GM21360 (cell line): ENCODE data around the gene ALOX5AP.
A peak's percentile ranks its signal among the peaks of the same experiment; 100 is the strongest.

Experiments
- ATAC-seq: cut with Tn5 transposase; IDR thresholded peaks from one replicate; pipeline ENCODE4 v1.9.1; 2021; ENCODE audit warnings: mild to moderate bottlenecking, moderate library complexity; ENCODE audit not compliant: unreplicated experiment

The ALOX5AP gene

DNA sequence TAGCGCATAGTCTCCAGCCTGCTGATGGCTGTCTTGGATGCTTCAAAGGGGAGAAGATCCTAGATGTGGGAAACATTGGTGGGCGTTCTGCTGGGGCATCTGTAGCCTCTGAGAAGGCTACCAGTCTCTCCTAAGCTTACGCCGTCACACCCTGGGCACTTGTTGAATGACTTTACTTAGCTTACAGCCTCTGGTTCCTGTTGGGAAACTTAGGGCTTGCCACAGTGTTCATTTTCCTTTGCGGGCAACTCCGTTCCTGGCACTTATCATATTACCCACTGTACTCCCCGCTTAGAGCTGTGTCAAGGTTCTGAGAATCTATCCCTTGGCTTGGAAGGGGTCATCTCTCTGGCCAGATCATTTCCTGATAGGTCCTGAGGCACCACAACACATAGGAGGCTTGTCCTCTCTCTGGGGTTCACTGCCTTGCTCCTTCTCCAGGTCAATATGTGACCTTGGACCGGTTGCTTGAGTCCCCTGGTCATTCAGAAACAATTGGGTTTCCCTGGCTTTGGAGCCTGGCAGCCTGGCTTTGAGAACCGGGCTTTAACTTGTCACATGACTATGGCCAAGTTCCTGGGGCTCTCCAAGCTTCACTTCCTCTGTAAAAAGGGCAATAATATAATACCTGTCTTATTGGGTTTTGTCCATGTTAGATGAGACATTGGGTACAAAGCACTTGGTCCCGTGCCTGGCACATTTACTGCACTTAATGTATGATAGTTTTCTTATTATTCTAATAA, 20.5 kb upstream of the ALOX5AP start:
- ATAC-seq, result no peak

DNA sequence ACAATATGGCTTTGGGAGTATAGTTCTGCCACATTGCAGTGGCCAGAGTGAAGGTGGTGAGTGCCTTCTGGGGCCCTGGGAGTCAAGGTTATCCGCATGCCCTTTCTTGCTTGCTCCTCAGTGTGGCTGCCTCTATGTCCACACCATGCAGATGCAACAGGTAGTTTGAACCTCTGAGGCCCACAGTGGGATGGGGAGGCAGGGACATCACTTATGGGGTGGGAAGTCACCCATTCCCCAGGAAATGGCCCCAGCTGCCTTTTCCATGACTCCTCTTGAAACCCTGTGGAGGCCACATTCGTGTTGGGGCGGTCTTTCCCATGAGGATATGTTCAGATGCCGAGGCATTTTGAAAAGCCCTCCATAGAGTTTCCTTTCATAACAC, 20.0 kb upstream of the ALOX5AP start:
- ATAC-seq, result no peak

DNA sequence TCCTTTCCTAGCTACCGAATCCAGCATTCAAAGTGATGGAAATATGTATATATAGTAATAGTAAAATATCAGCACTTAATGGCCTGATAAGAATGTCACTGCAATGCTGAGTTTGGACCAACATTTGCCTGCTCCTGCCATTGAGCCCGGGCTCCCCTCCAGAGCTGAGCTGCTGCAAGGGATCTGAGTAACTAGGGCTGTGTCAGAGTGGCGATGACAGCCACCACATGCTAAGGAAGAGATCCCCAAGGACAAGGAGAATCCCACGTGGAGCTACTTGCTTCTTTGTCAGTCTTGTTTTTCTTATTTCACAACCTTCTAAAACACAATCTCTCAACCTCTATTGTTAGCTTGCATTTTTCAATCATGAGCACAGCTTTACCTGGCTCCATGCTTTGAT, 19.5 kb upstream of the ALOX5AP start:
- no peak for ATAC-seq

DNA sequence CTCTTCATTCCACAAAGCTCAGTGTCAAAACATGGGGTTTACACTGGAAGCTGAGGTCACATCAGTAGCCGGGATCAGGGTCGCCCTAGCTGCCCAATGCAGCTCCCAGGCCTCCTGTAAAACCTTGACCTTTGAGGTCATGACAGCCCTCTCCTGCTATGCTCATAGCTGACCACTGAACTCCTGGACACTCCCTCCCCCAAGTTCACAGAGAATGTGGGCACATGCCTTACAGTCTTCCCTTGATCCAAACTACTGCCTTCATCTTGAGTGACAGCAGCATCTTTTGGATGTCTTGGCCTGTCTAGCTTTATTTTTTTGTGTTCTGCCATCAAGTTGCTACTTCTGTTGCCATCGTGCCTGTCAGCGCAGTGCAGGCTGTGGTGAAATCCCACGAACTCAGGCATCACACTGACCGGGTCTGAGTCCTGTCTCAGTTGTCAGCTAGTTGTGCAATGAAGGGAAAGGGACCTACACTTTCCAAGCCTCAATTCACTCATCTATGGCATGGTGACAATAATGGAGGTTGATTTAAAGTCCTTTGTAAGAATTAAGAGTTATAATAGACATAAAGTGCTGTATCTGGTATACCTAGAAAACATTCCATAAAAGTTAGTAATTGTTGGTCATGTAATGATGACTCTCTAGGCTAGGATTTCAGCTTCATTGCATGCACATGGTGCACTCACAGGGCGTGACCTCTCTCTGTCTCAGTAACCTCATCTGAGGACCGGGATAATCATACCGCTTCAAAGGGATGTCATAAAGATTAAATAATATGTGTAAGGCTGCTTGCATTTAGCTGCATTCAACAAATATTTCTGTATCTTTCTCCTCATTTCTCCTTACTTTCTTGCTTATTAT, 16.4 kb upstream of the ALOX5AP start:
- no peak for ATAC-seq

DNA sequence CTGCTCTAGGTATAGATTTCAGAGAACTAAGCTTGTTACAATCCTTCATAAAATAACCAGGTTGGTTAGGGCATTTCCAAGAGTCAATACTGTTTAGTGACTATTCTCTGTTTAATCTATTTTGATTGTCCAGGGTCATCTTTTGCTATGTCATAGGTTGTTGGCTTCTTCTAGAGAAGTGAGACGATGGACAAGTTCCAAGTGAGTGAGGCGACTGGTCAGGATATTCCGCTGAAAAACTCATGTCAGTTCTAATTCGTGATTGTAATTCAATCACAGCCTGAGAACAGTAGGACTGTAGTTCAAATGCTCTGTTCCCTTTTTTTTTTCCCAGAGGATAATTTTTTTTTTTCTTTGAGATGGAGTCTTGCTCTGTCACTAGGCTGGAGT, 15.8 kb upstream of the ALOX5AP start:
- no peak for ATAC-seq

DNA sequence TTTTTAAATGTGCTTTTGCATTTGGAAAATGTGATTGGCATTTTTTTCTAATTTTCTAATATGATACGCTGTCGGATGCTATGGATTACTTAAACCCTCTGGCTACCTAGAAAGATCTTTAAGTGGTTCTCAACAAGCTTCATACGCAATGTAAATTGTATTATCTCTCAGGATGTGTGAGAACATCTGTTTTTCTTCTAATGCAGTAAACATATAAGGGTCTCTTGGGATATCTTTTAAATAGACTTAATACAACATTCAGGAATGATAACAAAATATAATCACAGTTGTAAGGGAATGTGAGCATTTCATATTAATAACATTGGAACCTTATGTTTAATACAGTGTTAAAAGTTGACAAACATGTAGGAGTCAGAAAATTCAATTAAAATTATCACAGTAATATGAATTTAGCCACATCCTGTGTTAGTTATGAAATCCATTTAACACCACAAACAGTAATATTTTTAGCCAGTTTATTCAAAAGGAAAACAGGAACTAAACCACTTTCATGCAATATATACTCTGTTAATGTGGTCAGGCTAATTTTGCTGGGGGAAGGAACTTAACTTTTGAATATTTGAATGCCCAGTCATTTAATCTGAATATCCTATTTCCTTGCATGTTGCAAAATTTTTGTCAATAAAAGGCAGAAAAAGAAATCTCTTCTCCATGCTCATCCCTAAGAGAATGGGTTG, 15.0 kb upstream of the ALOX5AP start:
- ATAC-seq, result peak; percentile 73

DNA sequence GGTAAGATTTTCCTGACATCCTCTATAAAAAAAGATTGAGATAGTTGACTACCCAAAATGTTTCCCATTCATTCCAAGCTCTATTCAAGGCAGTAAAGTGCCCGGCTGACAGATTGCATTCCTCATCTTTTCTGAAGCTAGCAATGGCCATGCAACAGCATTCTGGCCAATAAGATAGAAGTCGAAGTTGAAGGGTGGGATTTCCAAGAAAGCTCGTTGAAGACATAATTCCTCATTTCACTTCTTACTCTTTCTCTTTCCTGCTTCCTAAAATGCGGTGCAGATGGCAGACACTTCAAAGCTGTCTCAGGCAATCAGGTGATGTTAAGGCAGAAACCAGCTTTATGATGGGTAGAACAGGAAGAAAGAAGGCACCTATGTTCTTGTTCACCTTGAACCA, 13.4 kb upstream of the ALOX5AP start:
- no peak for ATAC-seq

DNA sequence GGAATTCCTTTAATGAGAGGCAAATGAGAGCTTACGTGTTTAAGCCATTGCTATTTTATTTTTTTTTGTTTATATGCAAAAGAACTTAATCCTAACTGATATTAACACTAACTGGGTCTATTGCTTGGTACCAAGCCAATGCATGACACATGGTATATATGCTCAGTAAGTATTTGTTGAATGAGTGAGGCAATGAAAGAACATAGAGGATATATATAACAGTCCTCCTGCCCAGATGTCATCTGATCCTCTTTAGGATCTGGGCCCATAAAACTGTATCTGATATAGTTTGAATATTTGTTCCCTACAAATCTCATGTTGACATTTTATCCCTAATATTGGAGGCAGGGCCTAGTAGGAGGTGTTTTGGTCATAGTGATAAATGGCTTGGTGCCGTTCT, 13.0 kb upstream of the ALOX5AP start:
- no peak for ATAC-seq

DNA sequence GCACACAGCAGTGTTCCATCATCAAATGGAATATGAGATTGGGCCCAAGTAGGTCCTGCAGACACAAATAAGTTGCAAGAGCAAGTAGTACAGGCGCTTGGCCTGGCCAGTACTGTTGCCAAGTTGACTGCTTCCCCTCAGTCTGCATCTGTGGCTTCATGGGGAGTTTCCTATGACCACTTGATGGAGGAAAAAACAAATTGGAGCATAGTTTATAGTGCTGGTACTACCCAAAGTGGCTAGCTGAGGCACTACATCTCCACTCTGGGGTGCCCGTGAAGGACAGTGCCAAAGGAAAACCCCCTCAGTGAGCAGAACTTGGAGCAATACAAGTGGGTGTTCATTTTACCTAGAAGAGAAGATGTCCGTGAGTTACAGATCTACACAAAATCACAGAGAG, 10.6 kb upstream of the ALOX5AP start:
- ATAC-seq, result no peak

DNA sequence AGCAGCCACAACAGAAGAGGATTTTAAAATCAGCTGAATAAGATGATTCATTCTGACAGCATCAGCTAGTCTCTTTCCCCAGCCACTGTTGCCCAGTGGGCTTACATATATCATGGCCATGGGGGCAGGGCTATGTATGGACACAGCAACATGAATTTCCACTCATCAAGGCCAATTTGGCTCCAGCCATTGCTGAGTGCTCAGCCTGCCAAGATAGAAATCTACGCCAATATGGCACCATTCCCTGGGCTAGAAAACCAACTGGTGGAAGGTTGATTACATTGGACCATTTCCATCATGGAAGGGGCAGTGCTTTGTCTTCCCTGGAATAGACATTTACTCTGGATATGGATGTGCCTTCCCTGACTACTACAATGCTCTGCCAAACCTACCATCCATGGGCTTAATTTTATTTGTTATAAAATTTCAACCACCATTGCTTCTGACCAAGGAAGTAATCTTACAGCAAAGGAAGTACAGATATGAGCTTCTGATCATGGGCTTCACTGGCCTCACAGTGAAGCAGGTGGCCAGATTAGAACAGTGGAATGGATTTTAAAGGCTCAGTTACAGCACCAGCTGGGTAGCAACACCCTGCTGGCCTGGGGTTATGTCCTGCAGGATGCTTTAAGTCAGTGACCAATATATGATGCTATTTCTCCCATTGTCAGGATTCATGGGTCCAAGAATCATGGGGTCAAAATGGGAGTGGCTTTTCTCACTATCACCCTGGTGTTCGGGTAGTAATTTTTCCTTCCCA, 9.8 kb upstream of the ALOX5AP start:
- ATAC-seq, result no peak

DNA sequence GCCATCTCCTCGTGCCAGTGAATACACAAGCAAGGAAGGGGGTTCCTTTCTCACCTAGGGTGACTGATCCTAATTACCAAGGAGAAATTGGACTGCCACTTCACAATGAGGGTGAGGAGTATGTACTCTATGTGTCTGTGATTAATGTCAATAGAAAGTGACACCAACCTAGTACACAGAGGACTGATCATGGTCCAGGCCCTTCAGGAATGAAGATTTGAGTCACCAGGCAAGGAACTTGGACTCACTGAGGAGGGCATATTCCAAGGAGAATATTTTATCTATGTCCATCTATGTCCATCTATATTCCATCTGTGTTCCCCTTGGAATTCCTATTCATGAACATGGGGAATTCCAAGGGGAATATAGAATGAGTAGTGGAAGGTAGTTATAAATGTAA, 9.2 kb upstream of the ALOX5AP start:
- ATAC-seq, result no peak

DNA sequence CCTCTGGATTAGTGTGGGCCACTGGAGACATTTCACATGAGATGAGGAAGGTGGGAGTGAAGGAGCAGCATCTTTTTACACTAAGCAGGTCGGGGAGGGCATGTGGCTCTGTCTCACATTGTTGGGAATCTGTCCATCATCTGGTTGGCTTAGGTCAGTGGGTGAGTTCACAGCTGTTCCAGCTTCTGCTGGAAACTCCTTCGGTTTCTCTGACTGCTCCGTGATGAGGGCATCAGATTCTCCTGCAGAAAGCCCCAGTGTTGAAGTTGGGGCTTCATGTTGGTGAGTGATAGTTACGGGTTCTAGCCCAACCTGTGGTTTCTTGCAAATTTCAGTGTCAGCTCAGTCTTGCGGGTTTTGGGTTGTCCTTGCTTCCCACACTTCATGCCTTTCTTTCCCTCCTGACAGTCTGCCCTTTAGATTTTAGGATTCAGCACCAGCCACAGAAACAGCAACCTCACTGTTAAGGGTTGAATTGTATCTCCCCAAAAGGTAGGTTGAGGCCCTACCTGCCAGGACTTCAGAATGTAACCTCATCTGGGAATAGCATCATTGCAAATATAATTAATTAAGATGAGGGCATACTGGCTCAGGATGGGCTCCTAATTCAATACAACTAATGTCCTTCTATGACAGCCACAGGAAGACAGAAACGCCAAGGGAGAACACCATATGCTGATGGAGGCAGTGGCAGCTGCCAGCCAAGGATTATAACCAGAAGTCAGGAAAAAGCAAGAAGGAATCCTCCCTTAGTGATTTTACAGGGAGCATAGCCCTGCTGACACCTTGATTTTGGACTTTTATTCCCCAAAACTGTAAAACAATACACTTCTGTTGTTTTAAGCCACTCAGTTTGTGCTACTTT, 7.6 kb upstream of the ALOX5AP start:
- ATAC-seq, result no peak

DNA sequence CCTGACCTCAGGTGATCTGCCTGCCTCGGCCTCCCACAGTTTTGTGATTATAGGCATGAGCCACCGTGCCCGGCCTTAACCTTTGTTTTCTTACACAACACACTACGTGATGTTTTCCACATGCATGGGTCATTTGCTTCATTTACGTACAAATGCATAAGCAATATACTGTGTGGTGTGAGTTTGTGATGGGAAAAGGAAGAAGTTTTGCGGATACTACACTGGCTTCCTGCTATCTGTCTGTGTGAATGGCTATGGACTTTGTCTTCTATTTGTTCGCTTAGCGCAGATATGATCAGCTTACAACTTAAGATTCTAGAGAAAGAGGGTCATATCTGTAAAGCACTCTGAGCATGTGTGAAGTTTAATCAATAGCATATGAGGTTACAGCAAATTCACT, 5.5 kb upstream of the ALOX5AP start:
- ATAC-seq, result no peak

DNA sequence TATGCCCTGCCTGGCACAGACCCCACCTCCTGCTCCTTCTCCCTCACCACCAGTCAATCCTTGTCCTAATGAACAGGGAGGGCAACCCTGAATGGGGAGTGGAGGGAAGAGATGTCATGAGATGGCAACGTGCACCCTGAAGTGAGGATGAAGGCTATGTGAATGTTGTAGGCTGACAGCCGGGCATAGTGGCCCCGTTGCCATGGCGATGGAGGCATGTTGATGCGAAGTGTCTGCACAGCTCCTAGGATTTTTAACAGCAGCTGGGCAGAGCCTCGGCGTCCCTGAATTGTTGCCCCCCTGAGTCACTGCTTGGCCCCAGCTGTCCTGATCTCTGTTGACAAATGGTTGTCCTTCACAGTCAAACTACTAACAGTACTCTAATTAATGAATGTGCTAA, 4.8 kb upstream of the ALOX5AP start:
- no peak for ATAC-seq

DNA sequence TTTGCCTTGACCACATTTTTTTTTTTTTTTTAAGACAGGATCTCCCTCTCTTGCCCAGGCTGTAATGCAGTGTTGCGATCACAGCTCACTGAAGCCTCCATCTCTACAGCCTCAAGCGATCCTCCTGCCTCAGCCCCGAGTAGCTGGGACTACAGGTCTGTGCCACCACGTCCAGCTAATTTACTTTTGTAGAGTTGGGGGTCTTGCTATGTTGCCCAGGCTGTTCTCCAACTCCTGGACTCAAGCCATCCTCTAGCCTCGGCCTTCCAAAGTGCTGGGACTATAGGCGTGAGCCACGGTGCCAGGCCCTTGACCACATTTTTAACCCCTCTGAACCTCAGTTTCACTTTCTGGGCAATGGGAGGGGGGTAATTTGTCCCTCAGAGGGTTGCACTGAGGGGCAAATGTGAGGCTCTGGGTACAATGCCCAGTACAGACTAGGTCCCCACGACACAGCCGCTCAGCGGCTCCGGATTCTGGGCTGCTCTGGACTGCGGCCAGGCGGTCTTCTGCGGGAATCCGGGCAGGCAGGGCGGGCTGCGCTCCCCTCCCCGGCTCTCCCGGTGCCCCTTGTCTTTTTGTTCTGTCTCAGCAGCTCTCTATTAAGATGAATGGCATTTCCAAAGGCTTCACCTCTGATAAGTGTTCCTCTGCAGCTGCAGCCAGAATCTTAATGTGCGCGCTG, 3.8 kb upstream of the ALOX5AP start:
- no peak for ATAC-seq

DNA sequence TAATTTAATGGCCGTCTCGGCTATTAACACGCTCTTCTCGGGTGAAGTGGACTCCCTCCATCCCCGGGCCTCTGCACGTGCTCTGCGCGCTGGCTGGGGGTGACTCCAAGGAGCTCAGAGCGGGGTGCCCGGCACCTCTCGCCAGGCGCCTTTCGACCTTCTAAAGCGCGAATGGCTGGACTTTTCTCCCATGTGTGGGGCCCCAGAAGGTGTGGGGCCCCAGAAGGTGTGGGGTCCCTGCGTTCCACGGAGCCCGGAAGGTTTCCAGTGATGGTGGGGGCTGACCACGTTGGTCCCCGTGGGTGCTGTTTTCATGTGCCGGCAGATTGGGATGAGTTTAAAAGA, 3.3 kb upstream of the ALOX5AP start:
- ATAC-seq, result no peak

DNA sequence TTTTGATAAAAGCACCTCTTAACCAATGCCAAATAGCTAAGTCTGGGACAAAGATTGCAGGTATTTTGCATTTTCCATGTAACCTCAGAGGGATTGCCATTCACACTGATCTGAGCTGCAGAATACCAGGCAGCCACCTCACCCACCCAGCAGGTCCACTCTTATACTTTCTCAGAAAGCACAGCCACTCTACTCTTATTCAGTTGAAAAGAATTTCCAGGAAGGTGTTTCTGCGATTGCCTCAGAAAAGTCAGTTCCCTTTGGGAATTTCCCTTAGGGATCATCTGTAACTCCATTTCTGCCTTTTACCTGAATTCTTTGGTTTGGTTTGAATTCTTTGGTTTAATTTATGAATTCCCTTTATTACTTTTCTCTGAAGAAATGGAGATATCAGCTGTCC, 904 bp upstream of the ALOX5AP start:
- no peak for ATAC-seq

DNA sequence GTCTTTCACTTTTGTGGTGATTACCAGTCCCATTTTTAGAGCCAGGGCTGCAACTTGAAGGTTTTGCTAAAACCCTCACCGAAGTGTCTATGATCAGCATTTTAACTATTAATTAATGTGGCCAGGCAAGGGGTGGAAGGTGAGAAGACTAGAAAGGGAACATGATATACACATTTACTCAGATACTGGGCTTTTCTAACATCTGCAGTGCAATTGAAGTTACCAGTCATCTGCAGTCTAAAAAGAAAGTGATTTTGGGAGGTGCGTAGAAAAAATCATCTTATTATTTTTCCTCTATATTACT, 481 bp downstream of the ALOX5AP start:
- ATAC-seq, result no peak

DNA sequence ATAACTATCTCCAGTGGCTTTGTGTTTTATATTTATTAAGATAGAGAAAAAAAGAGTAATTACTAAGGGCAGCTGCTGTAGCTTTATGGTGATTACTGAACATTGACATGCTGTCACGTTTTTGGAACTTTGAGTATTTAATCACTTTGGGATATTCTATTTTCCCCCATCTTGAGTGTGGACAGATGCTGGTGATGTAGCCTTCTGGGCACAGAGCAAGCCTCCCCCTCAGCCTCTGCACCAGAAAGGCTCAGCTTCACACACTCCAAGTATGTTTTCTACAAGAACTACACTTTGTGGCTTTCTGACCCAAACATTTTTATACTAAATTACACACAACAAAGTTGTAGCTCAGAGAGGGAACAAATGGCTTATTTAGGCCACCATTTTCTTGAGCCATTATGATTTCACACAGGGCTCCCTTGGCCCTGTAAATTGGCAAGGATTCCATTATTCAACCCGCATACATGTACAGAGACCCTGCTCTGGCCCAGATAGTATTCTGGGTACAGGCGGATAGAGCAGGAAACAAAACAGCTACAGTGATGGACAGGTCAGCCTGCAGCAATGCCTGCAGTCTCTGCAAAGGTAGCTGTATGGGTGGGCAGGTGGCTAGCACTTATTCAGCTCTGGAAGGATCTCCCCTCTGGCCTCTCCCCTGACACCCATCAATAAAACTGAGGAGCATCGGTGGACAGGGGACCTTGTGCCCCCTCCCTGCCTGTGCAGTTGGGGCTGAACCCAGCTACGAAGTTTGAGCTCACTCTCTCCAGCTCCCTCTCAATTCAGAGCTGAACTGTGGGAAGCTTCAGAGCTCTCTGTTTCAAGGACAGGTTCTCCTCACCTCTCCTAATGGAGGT, 1.3 kb downstream of the ALOX5AP start:
- no peak for ATAC-seq
